Ovary (tissue), 3 donors: Measurements from ENCODE around the gene R3HDM2.

Experiments
- EP300 ChIP-seq: sonication (generic); formaldehyde crosslinking; IDR thresholded peaks from one replicate; pipeline ENCODE4 v1.6.1; 2017; ENCODE audit warnings: antibody characterized with exemption
- POLR2A ChIP-seq: fragments of 450-650 bp; IDR thresholded peaks from one replicate; pipeline ENCODE4 v1.6.1; 2017; ENCODE audit warnings: antibody characterized with exemption, mild to moderate bottlenecking, moderate library complexity
- TF ChIP-seq, protein P1 (sequence below), 3 donors: fragments of 450-650 bp in 2 of 3; fragments of 200-600 bp in 1 of 3; IDR thresholded peaks; one replicate each; pipeline versions ENCODE4 v1.5.1 to v1.8.0; 2016 to 2022; ENCODE audit warnings: antibody characterized with exemption in 3 of 3, mild to moderate bottlenecking in 1 of 3
- donor health status: DM: no; HTN: no; CAD: no.

DNA sequence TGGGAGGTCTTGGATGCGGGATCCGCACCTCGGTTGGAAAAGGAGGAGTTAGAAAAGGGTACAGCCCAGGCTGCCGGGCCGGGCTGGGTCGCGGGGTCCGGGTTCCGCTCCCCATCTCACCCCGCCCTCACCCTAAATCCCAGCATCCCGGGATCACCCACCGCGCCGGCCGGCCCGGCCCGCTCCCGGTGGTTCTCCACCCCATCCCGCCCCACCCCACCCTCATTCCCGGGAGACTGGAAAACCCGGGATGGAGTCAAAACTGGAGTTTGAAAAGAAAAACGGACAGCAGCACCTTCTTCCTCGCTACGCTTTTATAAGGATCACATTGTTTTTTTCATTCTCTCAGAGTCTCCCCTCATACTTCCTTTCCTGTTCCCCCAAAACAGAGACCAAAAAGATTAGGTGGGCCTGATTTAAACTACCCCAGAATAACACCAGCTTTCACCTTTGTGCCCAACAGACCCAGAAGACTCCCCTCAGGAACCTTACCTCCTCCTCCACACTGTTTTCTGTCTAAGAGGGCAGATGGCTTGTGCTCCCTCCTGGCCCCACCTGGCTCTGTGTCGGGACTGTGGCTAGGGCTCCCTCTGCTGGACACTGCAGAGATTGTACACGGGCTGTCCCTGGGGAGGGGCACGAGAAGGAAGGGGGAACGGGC, 31.5 kb upstream of the R3HDM2 start:
- TF ChIP-seq POLR2A, result peak; percentile 51
- TF ChIP-seq, protein P1, sequence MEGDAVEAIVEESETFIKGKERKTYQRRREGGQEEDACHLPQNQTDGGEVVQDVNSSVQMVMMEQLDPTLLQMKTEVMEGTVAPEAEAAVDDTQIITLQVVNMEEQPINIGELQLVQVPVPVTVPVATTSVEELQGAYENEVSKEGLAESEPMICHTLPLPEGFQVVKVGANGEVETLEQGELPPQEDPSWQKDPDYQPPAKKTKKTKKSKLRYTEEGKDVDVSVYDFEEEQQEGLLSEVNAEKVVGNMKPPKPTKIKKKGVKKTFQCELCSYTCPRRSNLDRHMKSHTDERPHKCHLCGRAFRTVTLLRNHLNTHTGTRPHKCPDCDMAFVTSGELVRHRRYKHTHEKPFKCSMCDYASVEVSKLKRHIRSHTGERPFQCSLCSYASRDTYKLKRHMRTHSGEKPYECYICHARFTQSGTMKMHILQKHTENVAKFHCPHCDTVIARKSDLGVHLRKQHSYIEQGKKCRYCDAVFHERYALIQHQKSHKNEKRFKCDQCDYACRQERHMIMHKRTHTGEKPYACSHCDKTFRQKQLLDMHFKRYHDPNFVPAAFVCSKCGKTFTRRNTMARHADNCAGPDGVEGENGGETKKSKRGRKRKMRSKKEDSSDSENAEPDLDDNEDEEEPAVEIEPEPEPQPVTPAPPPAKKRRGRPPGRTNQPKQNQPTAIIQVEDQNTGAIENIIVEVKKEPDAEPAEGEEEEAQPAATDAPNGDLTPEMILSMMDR (IDR thresholded peaks at IDR 0.05), result peak; percentile 85 to 94 (median 90)
- TF ChIP-seq EP300, result no peak
